DND-41 (cell line): ENCODE data around the gene MYBBP1A.
A peak's percentile ranks its signal among the peaks of the same experiment; 100 is the strongest.

Experiments used
- ATAC-seq: fragments of 200-7000 bp; cut with Tn5 transposase; 3 replicates; pipeline ENCODE4 v1.9.1; 2021; ENCODE audit warnings: low read depth; ENCODE audit not compliant: insufficient read depth
- DNase-seq: peaks from one replicate; pipeline ENCODE4 v3.0.0-alpha.2; 2020
- H2AFZ ChIP-seq: 2 replicates; pipeline ENCODE4 v1.6.0; 2012; ENCODE audit warnings: low read depth, low read length
- H3K27ac ChIP-seq: 2 replicates; pipeline ENCODE4 v1.5.1; 2012; ENCODE audit warnings: low read length, inconsistent platforms
- H3K27me3 ChIP-seq: fragments of 200-600 bp; sonication (generic); 2 replicates; pipeline ENCODE4 v1.6.0; 2012; ENCODE audit warnings: low read length, mild to moderate bottlenecking, inconsistent platforms; ENCODE audit not compliant: insufficient read depth, poor library complexity
- H3K36me3 ChIP-seq: 2 replicates; pipeline ENCODE4 v1.5.1; 2012; ENCODE audit warnings: low read length, inconsistent platforms; ENCODE audit not compliant: insufficient read depth
- H3K4me1 ChIP-seq: 2 replicates; pipeline ENCODE4 v1.5.1; 2012; ENCODE audit warnings: mild to moderate bottlenecking, low read length; ENCODE audit not compliant: insufficient read depth
- H3K4me2 ChIP-seq: 2 replicates; pipeline ENCODE4 v1.6.0; 2012; ENCODE audit warnings: mild to moderate bottlenecking, moderate library complexity, low read length, inconsistent platforms; ENCODE audit not compliant: insufficient read depth
- H3K4me3 ChIP-seq, 2 experiments: fragments of 200-600 bp in 1 of 2; shearing (Covaris generic) in 1 of 2; 2 replicates each; pipeline ENCODE4 v1.5.1; 2012 to 2016; ENCODE audit warnings: inconsistent platforms in 2 of 2, low read length in 2 of 2, mild to moderate bottlenecking in 2 of 2, low read depth in 1 of 2, moderate library complexity in 1 of 2
- H3K79me2 ChIP-seq: 2 replicates; pipeline ENCODE4 v1.6.0; 2012; ENCODE audit warnings: low read length, inconsistent platforms; ENCODE audit not compliant: insufficient read depth
- H3K9ac ChIP-seq: 2 replicates; pipeline ENCODE4 v1.6.0; 2012; ENCODE audit warnings: low read depth, mild to moderate bottlenecking, inconsistent platforms, low read length, moderate library complexity
- H3K9me3 ChIP-seq: 2 replicates; pipeline ENCODE4 v1.5.1; 2012; ENCODE audit warnings: low read length, moderate library complexity, mild to moderate bottlenecking, inconsistent platforms; ENCODE audit not compliant: insufficient read depth, severe bottlenecking
- H4K20me1 ChIP-seq: 2 replicates; pipeline ENCODE4 v1.6.0; 2012; ENCODE audit warnings: low read length; ENCODE audit not compliant: insufficient read depth
- EZH2 ChIP-seq: IDR thresholded peaks from 3 replicates; pipeline ENCODE4 v1.6.1; 2012; ENCODE audit warnings: borderline replicate concordance, low read depth, mild to moderate bottlenecking, moderate library complexity, low read length, inconsistent platforms; ENCODE audit not compliant: severe bottlenecking
- TF ChIP-seq, protein P1 (sequence below): IDR thresholded peaks from 2 replicates; pipeline ENCODE4 v1.5.1; 2012; ENCODE audit warnings: borderline replicate concordance, low read length, moderate library complexity, mild to moderate bottlenecking; ENCODE audit not compliant: poor library complexity, severe bottlenecking; ENCODE audit errors: extremely low read depth

Gene MYBBP1A

DNA sequence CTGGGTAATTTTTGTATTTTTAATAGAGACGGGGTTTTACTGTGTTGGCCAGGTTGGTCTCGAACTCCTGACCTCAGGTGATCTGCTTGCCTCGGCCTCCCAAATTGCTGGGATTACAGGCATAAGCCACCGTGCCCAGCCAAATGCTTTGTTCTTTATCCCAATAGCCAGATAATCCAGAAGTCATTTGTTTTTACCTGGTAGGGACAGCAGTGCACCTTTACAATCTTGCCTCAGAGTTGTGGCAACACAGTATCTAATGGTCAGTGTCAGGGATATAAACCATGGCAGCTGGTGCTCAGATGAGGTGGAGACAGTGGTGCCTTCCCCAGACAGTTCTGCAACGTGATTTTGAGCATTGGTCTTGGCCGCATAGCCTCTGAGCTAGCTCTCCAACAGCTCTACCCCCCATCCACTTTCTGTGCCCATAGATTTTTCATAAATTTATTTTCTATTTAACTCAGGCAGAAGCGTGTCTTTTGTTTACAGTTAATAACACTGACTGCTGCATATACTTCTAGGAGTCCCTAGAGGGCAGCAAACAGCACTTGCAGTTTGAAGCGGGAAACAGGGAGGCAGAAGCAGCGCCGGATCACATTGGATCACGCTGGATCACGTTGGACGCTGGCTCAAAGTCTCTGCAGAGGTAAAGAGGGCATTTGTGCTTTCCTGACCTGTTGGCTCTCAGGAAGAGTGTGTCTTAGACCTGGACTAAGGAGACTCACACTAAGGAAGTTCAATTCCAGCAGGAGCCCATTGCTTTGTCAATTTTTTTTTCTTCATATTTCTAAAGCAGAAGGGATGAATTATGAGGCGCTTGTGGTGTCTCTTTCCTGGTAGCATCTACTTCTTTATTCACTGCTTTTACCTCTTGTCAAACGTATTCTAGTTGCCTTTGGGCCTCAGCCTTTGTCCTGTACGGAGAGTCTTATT is 10.3 kb upstream of the MYBBP1A start:
- DNase-seq, result peak; percentile 75
- Histone ChIP-seq H3K9ac (peak overlapping the region; percentile 35), H3K4me3 (peak overlapping the region in 1 of 2 experiments; percentile 29; a peak in 2 of 4 replicates)

DNA sequence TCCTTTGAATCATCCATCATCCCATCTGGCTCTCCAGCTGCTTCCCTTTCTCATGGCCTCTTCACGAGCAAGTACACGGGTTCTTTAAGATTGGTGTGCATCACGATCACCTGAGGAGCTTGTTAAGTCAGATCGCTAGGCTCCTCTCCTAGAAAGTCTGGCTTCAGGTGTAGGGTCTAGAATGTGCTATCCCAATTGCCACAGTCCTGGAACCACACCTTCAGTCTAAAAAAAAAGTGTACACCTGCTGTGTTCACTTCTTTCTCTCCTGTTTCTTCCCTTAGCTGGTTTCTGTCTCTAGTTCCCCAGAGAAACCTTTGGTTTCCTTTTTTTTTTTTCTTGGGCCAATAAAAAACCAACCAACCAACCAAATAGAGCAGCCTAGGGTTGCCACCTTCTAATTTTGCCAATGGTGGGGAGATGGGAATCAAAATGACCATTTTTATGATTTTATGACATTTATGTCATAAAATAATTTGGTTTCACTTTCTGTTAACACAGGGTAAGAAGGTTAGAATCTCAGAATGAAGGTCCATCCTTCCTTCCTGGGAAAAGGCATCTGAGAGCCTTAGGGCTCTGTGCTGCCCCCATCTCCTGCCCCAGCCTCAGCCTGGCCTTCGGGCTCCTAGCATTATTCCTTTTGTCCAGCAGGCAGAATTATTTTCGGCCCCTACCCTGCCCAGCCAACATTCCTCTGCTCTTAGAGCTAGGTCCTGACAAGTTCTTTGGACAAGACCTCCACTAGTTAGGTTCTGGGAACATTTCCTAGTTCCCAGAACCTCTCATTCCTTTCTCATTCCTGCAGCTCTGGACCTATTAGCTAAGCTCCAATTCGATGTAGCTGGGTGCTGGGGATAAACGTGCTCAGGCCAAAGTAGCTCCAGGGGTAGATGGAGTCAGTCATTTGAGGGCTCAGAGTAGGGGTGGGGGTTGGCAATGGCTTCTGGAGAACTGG is 7.1 kb upstream of the MYBBP1A start:
- no peak for ATAC-seq
- H3K27me3 ChIP-seq, result no peaks in the 10 kb centered on the region
- no peak overlapping the region for H3K4me3 ChIP-seq
- 0 out of 2 replicates have a peak overlapping the region, but pooled peaks have one; percentile 17 for H2AFZ ChIP-seq
- no peaks in the 10 kb centered on the region for H4K20me1 ChIP-seq
- H3K9me3 ChIP-seq, result no peaks in the 10 kb centered on the region
- H3K36me3 ChIP-seq, result no peaks in the 10 kb centered on the region
- no peak overlapping the region for H3K9ac ChIP-seq
- H3K4me2 ChIP-seq, result no peak overlapping the region; the same call in 1 of the 2 replicates
- peaks cover 9% of the 10 kb centered on the region for H3K4me1 ChIP-seq
- H3K27ac ChIP-seq, result no peak overlapping the region
- no peaks in the 10 kb centered on the region for H3K79me2 ChIP-seq
- TF ChIP-seq EZH2, result no peak
- TF ChIP-seq, protein P1, sequence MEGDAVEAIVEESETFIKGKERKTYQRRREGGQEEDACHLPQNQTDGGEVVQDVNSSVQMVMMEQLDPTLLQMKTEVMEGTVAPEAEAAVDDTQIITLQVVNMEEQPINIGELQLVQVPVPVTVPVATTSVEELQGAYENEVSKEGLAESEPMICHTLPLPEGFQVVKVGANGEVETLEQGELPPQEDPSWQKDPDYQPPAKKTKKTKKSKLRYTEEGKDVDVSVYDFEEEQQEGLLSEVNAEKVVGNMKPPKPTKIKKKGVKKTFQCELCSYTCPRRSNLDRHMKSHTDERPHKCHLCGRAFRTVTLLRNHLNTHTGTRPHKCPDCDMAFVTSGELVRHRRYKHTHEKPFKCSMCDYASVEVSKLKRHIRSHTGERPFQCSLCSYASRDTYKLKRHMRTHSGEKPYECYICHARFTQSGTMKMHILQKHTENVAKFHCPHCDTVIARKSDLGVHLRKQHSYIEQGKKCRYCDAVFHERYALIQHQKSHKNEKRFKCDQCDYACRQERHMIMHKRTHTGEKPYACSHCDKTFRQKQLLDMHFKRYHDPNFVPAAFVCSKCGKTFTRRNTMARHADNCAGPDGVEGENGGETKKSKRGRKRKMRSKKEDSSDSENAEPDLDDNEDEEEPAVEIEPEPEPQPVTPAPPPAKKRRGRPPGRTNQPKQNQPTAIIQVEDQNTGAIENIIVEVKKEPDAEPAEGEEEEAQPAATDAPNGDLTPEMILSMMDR, result no peak
- no peak for DNase-seq

More for the DNA sequence above, 10.3 kb upstream of the MYBBP1A start:
- Histone ChIP-seq H3K9me3 (no peaks in the 10 kb centered on the region), H3K27me3 (no peaks in the 10 kb centered on the region), H4K20me1 (no peaks in the 10 kb centered on the region), H2AFZ (peak overlapping the region; percentile 84), H3K27ac (peak overlapping the region; percentile 30), H3K79me2 (no peaks in the 10 kb centered on the region), H3K4me1 (peaks cover 9% of the 10 kb centered on the region), H3K36me3 (no peaks in the 10 kb centered on the region), H3K4me2 (peak overlapping the region; percentile 57)
- TF ChIP-seq, protein P1, result peak; percentile 92
- no peak for TF ChIP-seq EZH2
- peak; percentile 91 for ATAC-seq

DNA sequence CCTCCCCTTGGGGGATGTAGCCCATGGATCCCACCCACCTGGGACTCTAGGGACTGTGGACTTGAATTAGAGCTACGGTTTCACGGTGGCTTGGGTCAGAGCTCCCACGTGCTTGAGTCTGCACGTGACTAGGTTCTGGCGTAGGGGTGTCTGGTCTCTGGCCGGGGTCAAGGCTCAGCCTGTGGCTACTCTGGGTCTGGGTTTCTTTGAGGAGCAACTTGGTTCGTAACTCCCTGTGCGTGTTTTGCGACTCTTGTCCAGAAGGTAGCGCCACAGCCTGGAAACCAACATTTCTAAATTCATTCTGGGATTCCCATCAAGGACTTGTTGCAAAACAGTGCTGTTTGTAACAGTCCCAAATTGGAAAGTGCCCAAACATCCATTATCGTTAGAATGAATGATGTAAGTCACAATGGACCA is 5.7 kb upstream of the MYBBP1A start:
- DNase-seq (no peak), ATAC-seq (no peak)
- Histone ChIP-seq H3K36me3 (no peaks in the 10 kb centered on the region), H3K27ac (no peak overlapping the region), H3K4me3 (no peak overlapping the region), H3K79me2 (no peaks in the 10 kb centered on the region), H4K20me1 (no peaks in the 10 kb centered on the region), H3K4me1 (peaks cover 13% of the 10 kb centered on the region), H3K9me3 (no peaks in the 10 kb centered on the region), H3K9ac (no peak overlapping the region), H3K4me2 (no peak overlapping the region), H3K27me3 (no peaks in the 10 kb centered on the region), H2AFZ (no peak overlapping the region)
- TF ChIP-seq, protein P1, result peak; percentile 11
- no peak for TF ChIP-seq EZH2
